ENCODE measurements around the gene DNM1. TPM values are rescaled to one million over a fixed set of nuclear protein-coding genes. Genes with fewer than 3 reads are reported as not detected.
"Not testable (repeated sequence)": the region's sequence is repeated elsewhere in the genome, so short reads cannot be mapped to it uniquely, and the experiment has no call there.

Gene DNM1
- total and polyA plus RNA-seq, 7 donors, result 0.46 to 40.2 (median 9.3) TPM

GRCh38 chr9:128178806-128179431 lies 24.3 kb upstream of the DNM1 start:
- intact Hi-C loops (cut with DNase I), result no loop called here
- 98% methylated on average over 11 of the region's 11 CpGs for WGBS, 2 donors

GRCh38 chr9:128180001-128180400 lies 23.2 kb upstream of the DNM1 start:
- Histone ChIP-seq H3K4me3 (no peak overlapping the region), H3K36me3 (peaks cover 44 to 91% (median 60%) of the 10 kb centered on the region in 4 donors), H3K27ac (no peak overlapping the region), H3K27me3 (no peaks in the 10 kb centered on the region), H3K9me3 (no peaks in the 10 kb centered on the region), H3K4me1 (peaks cover 0 to 3% (median 0%) of the 10 kb centered on the region in 4 donors)
- intact Hi-C loops (cut with DNase I), result no loop called here
- TF ChIP-seq POLR2A (IDR thresholded peaks at IDR 0.05) (no peak), EP300 (IDR thresholded peaks at IDR 0.05) (no peak), POLR2AphosphoS5 (IDR thresholded peaks at IDR 0.05) (no peak)
- TF ChIP-seq, protein P1, sequence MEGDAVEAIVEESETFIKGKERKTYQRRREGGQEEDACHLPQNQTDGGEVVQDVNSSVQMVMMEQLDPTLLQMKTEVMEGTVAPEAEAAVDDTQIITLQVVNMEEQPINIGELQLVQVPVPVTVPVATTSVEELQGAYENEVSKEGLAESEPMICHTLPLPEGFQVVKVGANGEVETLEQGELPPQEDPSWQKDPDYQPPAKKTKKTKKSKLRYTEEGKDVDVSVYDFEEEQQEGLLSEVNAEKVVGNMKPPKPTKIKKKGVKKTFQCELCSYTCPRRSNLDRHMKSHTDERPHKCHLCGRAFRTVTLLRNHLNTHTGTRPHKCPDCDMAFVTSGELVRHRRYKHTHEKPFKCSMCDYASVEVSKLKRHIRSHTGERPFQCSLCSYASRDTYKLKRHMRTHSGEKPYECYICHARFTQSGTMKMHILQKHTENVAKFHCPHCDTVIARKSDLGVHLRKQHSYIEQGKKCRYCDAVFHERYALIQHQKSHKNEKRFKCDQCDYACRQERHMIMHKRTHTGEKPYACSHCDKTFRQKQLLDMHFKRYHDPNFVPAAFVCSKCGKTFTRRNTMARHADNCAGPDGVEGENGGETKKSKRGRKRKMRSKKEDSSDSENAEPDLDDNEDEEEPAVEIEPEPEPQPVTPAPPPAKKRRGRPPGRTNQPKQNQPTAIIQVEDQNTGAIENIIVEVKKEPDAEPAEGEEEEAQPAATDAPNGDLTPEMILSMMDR (IDR thresholded peaks at IDR 0.05), result no peak
- WGBS, 2 donors, result 97 to 98% methylated on average over 8 of the region's 8 CpGs
- DNase-seq, result no peak

More at GRCh38 chr9:128178806-128179431, 24.3 kb upstream of the DNM1 start:
- TF ChIP-seq EP300 (IDR thresholded peaks at IDR 0.05) (no peak), POLR2A (IDR thresholded peaks at IDR 0.05) (no peak), POLR2AphosphoS5 (IDR thresholded peaks at IDR 0.05) (no peak)
- TF ChIP-seq, protein P1 (IDR thresholded peaks at IDR 0.05), result no peak
- Histone ChIP-seq H3K27ac (no peak overlapping the region), H3K4me3 (no peak overlapping the region), H3K4me1 (peaks cover 0 to 3% (median 0%) of the 10 kb centered on the region in 4 donors), H3K27me3 (no peaks in the 10 kb centered on the region), H3K9me3 (no peaks in the 10 kb centered on the region), H3K36me3 (peaks cover 44 to 91% (median 63%) of the 10 kb centered on the region in 4 donors)
- DNase-seq, result no peak

DNA sequence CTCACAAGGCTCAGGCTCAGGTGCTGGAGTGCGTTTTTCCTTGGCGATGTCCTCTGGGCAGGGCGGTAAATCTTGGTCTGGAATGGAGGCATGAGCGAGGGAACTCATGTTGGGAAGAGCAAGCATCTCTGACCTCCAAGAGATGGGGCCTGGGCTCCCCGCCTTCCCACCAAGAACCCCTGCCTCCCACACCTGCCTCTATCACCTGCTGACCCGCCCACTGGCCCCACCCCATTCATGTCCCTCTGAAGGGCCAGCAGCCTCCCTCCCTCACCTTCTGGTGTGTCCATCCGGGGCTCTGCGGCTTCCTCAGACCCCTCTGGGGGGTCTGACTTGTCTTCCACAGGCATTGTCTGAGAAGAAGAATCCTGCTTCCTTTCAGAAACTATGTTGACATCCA lies 22.7 kb upstream of the DNM1 start:
- H3K36me3 ChIP-seq, result peaks cover 42 to 91% (median 62%) of the 10 kb centered on the region in 4 donors

GRCh38 chr9:128181480-128181879 lies 21.7 kb upstream of the DNM1 start:
- H3K36me3 ChIP-seq, result peaks cover 32 to 91% (median 58%) of the 10 kb centered on the region in 4 donors

More for the DNA sequence above, 22.7 kb upstream of the DNM1 start:
- Histone ChIP-seq H3K27me3 (no peaks in the 10 kb centered on the region), H3K27ac (no peak overlapping the region), H3K9me3 (no peaks in the 10 kb centered on the region), H3K4me3 (no peak overlapping the region), H3K4me1 (peaks cover 0 to 3% (median 0%) of the 10 kb centered on the region in 4 donors)
- intact Hi-C loops (cut with DNase I), result no loop called here
- TF ChIP-seq, protein P1 (IDR thresholded peaks at IDR 0.05), result no peak
- TF ChIP-seq POLR2A (IDR thresholded peaks at IDR 0.05) (no peak), POLR2AphosphoS5 (IDR thresholded peaks at IDR 0.05) (no peak), EP300 (IDR thresholded peaks at IDR 0.05) (no peak)
- DNase-seq, result no peak
- WGBS, 2 donors, result 98 to 99% methylated on average over 8 of the region's 8 CpGs

More at GRCh38 chr9:128181480-128181879, 21.7 kb upstream of the DNM1 start:
- peak; percentile 85 for DNase-seq
- intact Hi-C loops (cut with DNase I); H3K27me3 ChIP-seq; H3K9me3 ChIP-seq; H3K4me3 ChIP-seq; H3K4me1 ChIP-seq: not testable (repeated sequence)
- TF ChIP-seq, protein P1 (IDR thresholded peaks at IDR 0.05), result peak; percentile 9 to 54 (median 38)
- WGBS, 2 donors, result 69 to 71% methylated on average over 12 of the region's 12 CpGs
- H3K27ac ChIP-seq, result peak overlapping the region in 1 of 4 donors; percentile 34
